Left hindlimb (tissue), 1 donor: ENCODE data around the gene WIPF1.
A peak's percentile ranks its signal among the peaks of the same experiment; 100 is the strongest.
"Not testable (repeated sequence)": the region's sequence is repeated elsewhere in the genome, so short reads cannot be mapped to it uniquely, and the experiment has no call there.

Source experiments
- DNase-seq: peaks from one replicate; pipeline ENCODE4 v3.0.0-alpha.2; 2018

The WIPF1 gene

GRCh38 chr2:174569678-174570077, 27.9 kb downstream of the WIPF1 start:
- no peak for DNase-seq

DNA sequence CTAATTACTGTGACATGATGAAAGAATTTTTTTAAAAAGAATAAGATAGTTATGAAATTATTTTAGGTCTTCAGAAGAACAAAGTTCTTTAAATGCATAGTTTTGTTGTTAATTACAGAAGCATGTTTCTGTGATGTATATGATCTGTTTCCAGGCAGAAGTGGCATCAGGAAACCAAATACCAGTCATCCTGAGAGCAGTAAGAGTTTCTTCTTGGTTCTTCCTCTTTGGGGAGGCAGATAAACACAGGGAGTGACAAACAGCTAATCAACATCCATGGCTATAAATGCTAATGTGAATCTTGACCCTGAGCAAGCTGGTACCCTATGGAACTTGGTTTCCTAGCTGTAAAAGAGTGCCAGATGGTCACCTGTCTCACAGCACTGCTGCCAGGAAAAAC, 29.2 kb downstream of the WIPF1 start:
- no peak for DNase-seq

DNA sequence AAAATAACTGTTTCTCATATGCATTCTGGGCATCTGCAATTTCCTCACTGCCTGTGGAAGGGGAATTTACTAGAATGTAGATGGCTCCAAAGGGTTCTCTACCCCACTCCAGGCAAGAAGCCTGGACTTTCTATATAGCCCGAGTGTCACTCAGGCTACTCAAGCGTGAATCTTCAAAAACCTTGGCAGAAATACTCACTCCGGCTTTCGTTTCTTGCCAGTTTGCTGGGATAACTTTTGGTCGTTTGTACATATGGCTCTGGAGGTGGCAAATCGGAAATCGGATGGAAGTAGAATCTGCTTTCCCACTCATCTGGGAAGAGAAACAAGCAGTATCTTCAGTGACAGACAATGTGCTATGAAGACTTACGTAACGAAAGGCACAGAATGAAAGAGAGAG, 30.7 kb downstream of the WIPF1 start:
- DNase-seq, result no peak

DNA sequence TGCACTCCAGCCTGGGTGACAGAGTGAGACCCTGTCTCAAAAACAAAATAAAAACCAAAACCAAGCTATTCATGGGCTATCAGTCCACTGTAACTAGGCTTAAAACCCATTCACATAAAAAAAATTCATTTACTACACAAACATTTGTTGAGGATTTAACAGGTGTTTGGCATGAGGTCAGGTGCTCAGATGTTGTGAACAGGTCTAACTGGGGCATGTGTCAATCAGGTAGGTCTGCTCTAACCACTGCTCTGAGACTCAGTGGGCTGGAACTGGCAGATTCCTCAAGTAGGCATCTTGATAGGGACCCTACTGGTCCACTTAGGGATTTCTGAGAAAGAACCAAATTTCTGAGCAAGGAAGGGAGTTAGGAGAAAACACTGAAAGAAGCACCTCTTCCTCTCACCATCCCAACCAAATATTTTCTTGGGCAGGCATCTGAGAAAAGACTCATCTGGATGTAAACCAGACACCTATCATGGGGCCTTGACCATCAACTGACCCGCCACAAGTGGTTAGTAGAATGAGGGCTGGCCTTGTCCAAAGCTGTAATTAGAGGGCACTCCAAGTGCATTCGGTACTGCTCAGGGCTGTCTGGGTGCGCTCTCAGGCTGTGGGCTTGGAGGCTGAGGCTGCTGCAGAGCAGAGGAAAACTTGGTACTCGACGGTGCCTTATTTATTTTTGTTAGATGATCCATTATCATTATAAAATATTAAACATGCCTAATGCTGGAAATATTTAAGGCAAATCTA, 33.9 kb downstream of the WIPF1 start:
- DNase-seq, result no peak

GRCh38 chr2:174561972-174562370, 35.6 kb downstream of the WIPF1 start:
- DNase-seq, result no peak

DNA sequence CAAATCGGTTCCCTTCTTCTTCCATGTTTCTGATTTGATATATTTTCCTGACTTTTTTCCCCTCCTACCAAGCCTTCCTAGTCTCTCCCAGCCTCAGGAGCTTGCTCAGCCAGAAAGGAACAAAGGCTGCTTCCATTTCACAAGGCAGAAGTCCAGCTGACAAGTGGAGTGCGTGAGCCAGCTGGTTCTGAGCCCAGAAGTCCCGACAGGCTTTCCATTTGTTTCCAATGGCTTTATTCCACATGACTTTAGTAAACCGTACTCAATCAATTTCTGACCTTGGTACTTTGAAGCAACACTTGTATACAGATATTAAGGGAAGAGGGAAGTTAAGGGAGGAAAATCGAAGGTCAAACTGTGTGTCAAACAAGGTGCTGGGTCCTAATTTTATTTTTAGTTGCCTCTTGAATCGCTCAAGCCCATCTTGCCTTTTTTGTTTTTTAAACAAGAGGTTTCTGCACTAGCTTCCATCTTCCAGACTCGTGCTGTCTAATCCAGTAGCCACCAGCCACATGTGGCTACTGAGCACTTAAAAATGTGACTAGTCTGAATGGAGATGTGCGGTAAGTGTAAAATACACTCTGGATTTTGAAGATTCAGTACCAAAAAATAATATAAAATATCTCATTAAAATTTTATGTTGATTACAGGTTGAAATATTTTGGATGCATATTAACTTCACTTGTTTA, 36.2 kb downstream of the WIPF1 start:
- DNase-seq, result peak; percentile 88

GRCh38 chr2:174560737-174561136, 36.9 kb downstream of the WIPF1 start:
- no peak for DNase-seq

GRCh38 chr2:174555998-174556397, 41.6 kb downstream of the WIPF1 start:
- no peak for DNase-seq

GRCh38 chr2:174554529-174555150, 43.0 kb downstream of the WIPF1 start:
- DNase-seq, result no peak

DNA sequence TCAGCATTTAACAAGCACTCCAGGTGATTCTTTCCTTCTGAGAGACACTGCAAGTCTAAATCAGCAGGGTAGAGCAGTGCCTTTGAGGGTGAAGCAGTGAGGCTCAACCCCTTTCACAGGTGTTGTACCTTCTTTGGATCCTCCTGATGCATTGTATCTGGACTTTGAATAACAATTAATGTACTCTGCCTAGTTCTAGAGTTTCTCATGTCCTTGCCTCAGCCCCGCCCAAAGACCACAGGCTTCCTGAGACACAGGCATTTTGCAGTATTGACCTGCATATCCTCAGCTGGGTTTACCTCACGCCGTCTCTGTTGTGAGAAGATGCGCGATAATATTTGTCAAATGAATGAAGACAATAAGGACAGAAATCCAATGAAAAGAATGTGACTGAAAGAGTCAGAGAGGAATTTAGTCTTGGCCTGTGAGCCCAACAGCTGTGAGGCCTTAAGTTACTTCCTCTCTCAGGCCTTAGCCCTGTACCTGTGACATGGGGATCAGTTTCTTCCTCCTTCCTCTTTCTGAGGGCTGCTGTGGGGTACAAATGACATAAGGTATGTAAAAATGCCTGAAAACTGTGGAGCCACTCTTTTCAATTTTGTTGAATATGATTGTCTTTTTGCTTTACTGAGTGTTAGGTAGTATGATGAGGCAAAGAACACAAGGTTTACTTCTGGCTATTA, 43.7 kb downstream of the WIPF1 start:
- no peak for DNase-seq

DNA sequence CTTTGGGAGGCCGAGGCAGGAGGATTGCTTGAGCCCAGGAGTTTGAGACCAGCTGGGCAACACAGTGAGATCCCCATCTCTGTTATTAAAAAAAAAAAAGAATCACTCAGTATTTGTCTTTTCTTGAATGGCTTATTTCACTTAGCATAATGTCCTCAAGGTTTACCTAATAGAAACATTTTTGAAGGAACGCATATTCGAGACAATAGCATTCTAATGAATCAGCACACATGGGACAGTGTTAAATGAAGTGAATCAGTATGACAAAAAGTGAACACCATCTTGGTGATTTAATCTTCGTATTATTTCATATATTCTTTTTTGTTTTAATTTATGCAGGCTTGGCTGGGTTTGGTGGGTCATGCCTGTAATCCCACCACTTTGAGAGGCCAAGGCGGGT, 44.7 kb downstream of the WIPF1 start:
- DNase-seq, result no peak

DNA sequence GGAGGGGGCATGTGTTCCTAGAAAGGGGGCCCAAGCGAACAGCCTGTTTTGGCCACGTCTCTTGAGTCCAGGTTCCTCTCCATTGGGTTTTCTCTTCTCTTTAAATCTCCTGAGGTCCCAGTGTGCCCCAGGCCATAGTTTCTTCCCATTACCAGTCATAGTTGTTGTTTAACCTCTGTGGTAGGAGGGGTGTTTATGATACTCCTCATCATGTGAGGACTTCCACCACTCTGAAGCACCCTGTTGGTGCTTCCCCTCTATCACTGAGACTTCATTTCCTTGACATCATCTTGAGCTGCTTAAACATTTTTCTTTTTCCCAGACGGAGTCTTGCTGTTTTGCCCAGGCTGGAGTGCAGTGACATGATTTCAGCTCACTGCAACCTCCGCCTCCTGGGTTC, 45.9 kb downstream of the WIPF1 start:
- no peak for DNase-seq

DNA sequence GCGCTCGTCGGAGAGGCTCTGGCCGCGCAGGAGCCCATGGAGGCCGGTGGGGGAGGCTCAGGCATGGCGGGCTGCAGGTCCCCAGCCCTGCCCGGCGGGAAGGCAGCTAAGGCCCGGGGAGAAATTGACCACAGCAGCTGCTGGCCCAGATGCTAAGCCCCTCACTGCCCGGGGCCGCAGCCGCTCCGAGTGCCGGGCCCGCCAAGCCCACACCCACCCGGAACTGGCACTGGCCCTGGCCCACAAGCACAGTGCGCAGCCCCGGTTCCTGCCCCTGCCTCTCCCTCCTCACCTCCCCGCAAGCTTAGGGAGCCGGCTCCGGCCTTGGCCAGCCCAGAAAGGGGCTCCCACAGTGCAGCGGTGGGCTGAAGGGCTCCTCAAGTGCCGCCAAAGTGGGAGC, 49.0 kb downstream of the WIPF1 start:
- not testable (repeated sequence) for DNase-seq

GRCh38 chr2:174548021-174548420, 49.6 kb downstream of the WIPF1 start:
- DNase-seq, result not testable (repeated sequence)

DNA sequence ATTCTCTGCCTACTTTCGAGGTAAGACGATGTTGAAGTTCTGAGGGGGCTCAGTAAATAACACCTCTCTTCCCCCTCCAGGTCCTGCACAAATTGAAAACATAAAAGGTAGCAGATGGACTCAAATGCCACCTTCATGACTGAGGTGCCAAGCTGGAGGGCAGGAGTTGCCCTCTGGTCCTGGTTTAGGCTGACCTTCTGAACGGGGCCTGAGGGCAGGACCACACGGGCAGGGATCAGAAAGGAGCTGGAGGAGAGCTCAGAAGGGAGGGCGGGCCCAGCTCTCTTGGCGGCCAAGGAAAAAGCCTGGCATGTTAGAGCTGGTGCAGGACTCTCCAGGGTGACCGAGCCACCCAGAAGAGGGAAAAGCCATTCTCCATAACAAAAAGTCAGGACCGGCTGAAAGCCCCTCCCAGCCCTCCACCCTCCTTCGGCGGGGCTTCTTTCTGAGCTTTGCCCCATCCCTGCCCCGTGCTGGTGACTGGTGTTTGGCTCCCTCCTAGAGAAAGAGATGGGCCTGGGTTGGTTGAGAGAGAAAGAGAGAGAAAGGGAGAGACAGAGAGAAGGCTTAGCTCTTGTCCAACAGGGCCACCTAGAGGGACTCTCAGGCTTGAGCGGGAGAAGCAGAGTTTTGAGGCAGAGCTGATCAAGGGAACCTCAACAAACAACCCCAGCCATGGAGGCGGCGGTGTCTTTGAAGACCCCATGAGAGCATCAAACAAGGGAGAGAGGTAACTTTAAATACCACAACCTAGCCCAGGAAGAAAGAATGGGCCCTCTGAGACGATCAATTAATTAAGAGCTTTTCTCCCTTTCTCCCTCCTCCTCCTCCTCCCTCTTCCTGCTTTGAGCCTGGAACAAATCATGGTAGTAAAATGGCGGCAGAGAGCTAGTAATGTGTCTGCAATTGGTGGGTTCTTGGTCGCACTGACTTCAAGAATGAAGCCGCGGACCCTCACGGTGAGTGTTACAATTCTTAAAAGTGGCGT, 50.8 kb downstream of the WIPF1 start:
- no peak for DNase-seq

- no peak for DNase-seq
Measured at GRCh38 chr2:174545240-174545639, 52.4 kb downstream of the WIPF1 start.

- no peak for DNase-seq
Measured at GRCh38 chr2:174544802-174545201, 52.8 kb downstream of the WIPF1 start.

- no peak for DNase-seq
Measured at GRCh38 chr2:174544156-174544555, 53.4 kb downstream of the WIPF1 start.

- no peak for DNase-seq
Measured at GRCh38 chr2:174540893-174541292, 56.7 kb downstream of the WIPF1 start.

GRCh38 chr2:174535757-174536703, 61.6 kb downstream of the WIPF1 start:
- no peak for DNase-seq

DNA sequence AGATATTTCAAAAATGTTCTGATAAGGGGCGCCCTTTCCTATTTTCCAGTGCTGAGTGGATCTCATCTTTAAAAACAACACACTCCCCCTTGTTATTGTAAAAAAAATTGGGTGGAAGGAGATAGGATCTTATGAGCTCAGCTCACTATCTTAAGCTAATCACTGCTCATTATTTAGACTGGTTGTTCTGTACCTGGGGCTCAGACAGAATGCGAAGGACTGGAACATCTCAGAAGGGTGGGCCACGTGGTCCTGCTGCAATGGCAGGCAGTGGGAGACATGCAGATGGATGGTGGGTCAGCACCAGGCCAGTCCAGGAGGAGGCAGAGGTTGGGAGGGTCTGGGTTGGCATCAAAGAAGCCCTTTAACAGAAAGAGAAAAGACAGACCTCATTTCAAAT, 62.5 kb downstream of the WIPF1 start:
- DNase-seq, result no peak
